Small intestine (tissue), 7 donors: ENCODE measurements around the gene ZNF415. TPM values are rescaled to one million over a fixed set of nuclear protein-coding genes. Genes with fewer than 3 reads are reported as not detected.

Experiments
- DNase-seq, 2 donors: peaks; one replicate each; pipeline versions ENCODE4 v3.0.0 to v3.0.0-alpha.2; 2013
- FAIRE-seq: peaks from 2 replicates; lab custom pipeline; 2012; peaks lifted over from hg19 to GRCh38; lab: Jason Lieb, UNC
- H3K27ac ChIP-seq, 3 donors: one replicate each; pipeline ENCODE4 v1.5.1; 2013; ENCODE audit warnings: low read length in 2 of 3, mild to moderate bottlenecking in 2 of 3, control low read depth in 1 of 3, inconsistent platforms in 1 of 3, low read depth in 1 of 3, moderate library complexity in 1 of 3
- H3K27me3 ChIP-seq, 3 donors: one replicate each; pipeline ENCODE4 v1.6.1; 2013; ENCODE audit warnings: low read length in 3 of 3, inconsistent platforms in 1 of 3; ENCODE audit not compliant: control insufficient read depth in 3 of 3, insufficient read depth in 3 of 3
- H3K36me3 ChIP-seq, 3 donors: one replicate each; pipeline ENCODE4 v1.6.1; 2013; ENCODE audit warnings: low read length in 3 of 3, inconsistent platforms in 1 of 3, low read depth in 1 of 3, mild to moderate bottlenecking in 1 of 3, moderate library complexity in 1 of 3; ENCODE audit not compliant: control insufficient read depth in 3 of 3, insufficient read depth in 2 of 3
- H3K4me1 ChIP-seq, 3 donors: one replicate each; pipeline ENCODE4 v1.6.1; 2013; ENCODE audit warnings: low read length in 2 of 3, inconsistent platforms in 1 of 3, low read depth in 1 of 3, mild to moderate bottlenecking in 1 of 3, moderate library complexity in 1 of 3; ENCODE audit not compliant: control insufficient read depth in 3 of 3, insufficient read depth in 2 of 3
- H3K4me3 ChIP-seq, 3 donors: one replicate each; pipeline ENCODE4 v1.5.1; 2013; ENCODE audit warnings: low read length in 3 of 3, control low read depth in 1 of 3, inconsistent platforms in 1 of 3, low read depth in 1 of 3, mild to moderate bottlenecking in 1 of 3, moderate library complexity in 1 of 3
- H3K9me3 ChIP-seq, 2 donors: one replicate each; pipeline ENCODE4 v1.6.1; 2013; ENCODE audit warnings: low read depth in 1 of 2, low read length in 1 of 2; ENCODE audit not compliant: control insufficient read depth in 2 of 2, insufficient read depth in 1 of 2
- WGBS, 3 donors: extraction: QIAGEN DNeasy Blood & Tissue Kit; methylation state at CpG; one replicate each; pipeline ENCODE4 v1.1.7; 2013; 5-methylcytosine and 5-hydroxymethylcytosine counted together
- polyA plus RNA-seq, 4 donors: library from polyadenylated mRNA; stranded (reverse) in 3 of 4; unstranded in 1 of 4; fragments of 200-250 nt in 3 of 4; fragments of 120-200 nt in 1 of 4; gene quantifications; one replicate each; pipeline versions ENCODE4 v1.2.1 to v1.2.3, GENCODE V29; 2013
- donor health status: healthy with polysubstance abuse.
- donor health status: control.
- donor health status: control.
- donor health status: Bipolar disorder and iron deficiency.
- donor health status: healthy.

Gene ZNF415
- polyA plus RNA-seq, 4 donors = 0.81 to 49.5 (median 3.2) TPM

GRCh38 chr19:53068834-53069233, 63.9 kb downstream of the ZNF415 start:
- H3K4me3 ChIP-seq = no peak overlapping the region
- 96 to 99% (median 98%) methylated on average over 5 of the region's 5 CpGs for WGBS, 3 donors
- H3K27me3 ChIP-seq = no peaks in the 10 kb centered on the region
- FAIRE-seq (no peak), DNase-seq (no peak)
- no peak overlapping the region for H3K27ac ChIP-seq
- peaks cover 29 to 40% (median 34%) of the 10 kb centered on the region in 3 donors for H3K36me3 ChIP-seq
- H3K4me1 ChIP-seq = no peaks in the 10 kb centered on the region
- H3K9me3 ChIP-seq = peaks cover 7 to 84% of the 10 kb centered on the region in 2 donors

- H3K9me3 ChIP-seq = peaks cover 6 to 84% of the 10 kb centered on the region in 2 donors
- H3K4me3 ChIP-seq = no peak overlapping the region
- no peak for FAIRE-seq
- no peak for DNase-seq
- no peak overlapping the region for H3K27ac ChIP-seq
- no peaks in the 10 kb centered on the region for H3K4me1 ChIP-seq
- 96 to 98% (median 98%) methylated on average over 4 of the region's 4 CpGs for WGBS, 3 donors
- no peaks in the 10 kb centered on the region for H3K27me3 ChIP-seq
- peaks cover 26 to 33% (median 29%) of the 10 kb centered on the region in 3 donors for H3K36me3 ChIP-seq
Observed at GRCh38 chr19:53068199-53068598, 64.5 kb downstream of the ZNF415 start.

GRCh38 chr19:53057904-53058580, 74.7 kb downstream of the ZNF415 start:
- FAIRE-seq (no peak), DNase-seq (peak in 1 of 2 donors; percentile 74)
- Histone ChIP-seq H3K27ac (no peak overlapping the region), H3K27me3 (peaks cover 0 to 5% (median 0%) of the 10 kb centered on the region in 3 donors), H3K36me3 (no peaks in the 10 kb centered on the region), H3K4me3 (peak overlapping the region in 1 of 3 donors; percentile 24), H3K4me1 (no peaks in the 10 kb centered on the region), H3K9me3 (peaks cover 2 to 68% of the 10 kb centered on the region in 2 donors)
- 8 to 33% (median 28%) methylated on average over 58 to 59 of the region's 59 CpGs for WGBS, 3 donors

Other genes starting within 250 kb of the ZNF415 start
- gene ZNF320, start 235.3 kb downstream of the ZNF415 start, polyA plus RNA-seq = 10 to 100 TPM in 1 of 4 donors, 1 to 10 TPM in 3; 3.4 to 33.8 (median 4.3) TPM
- 10 to 100 TPM in 1 of 4 donors, 1 to 10 TPM in 3; 1.9 to 10.9 (median 2.5) TPM for gene ZNF888, start 209.5 kb downstream of the ZNF415 start, polyA plus RNA-seq
- 10 to 100 TPM in 1 of 4 donors, 1 to 10 TPM in 3; 2.0 to 18.1 (median 3.1) TPM for gene ZNF816, start 170.0 kb downstream of the ZNF415 start, polyA plus RNA-seq
- not detected for gene ERVV-1, start 119.0 kb downstream of the ZNF415 start, polyA plus RNA-seq
- gene ERVV-2, start 88.2 kb downstream of the ZNF415 start, polyA plus RNA-seq = not detected
- 100 to 1,000 TPM in 1 of 4 donors, 1 to 10 TPM in 3; 4.6 to 129 (median 8.9) TPM for gene ZNF160, start 29.5 kb downstream of the ZNF415 start, polyA plus RNA-seq
- gene ZNF347, start 26.1 kb upstream of the ZNF415 start, polyA plus RNA-seq = 10 to 100 TPM in 1 of 4 donors, 1 to 10 TPM in 2, under 1 TPM in 1; 0.81 to 16.5 (median 1.8) TPM
- gene ZNF665, start 60.4 kb upstream of the ZNF415 start, polyA plus RNA-seq = 1 to 10 TPM in 3 of 4 donors, not detected in 1; 1.1 to 8.4 (median 2.7) TPM
- gene ZNF677, start 122.0 kb upstream of the ZNF415 start, polyA plus RNA-seq = 10 to 100 TPM in 1 of 4 donors, 1 to 10 TPM in 2, under 1 TPM in 1; 0.27 to 30.5 (median 3.6) TPM
- not detected for gene VN1R2, start 125.4 kb upstream of the ZNF415 start, polyA plus RNA-seq
- gene VN1R4, start 134.8 kb upstream of the ZNF415 start, polyA plus RNA-seq = not detected
- 1 to 10 TPM; 2.2 to 8.1 (median 2.5) TPM for gene ZNF845, start 200.8 kb upstream of the ZNF415 start, polyA plus RNA-seq
- 10 to 100 TPM in 1 of 4 donors, 1 to 10 TPM in 3; 2.4 to 19.3 (median 4.3) TPM for gene ZNF525, start 232.8 kb upstream of the ZNF415 start, polyA plus RNA-seq